HCT116 (cell line): ENCODE results near the gene NFIA. TPM values are rescaled to one million over a fixed set of nuclear protein-coding genes. Genes with fewer than 3 reads are reported as not detected.

Source experiments
- ATAC-seq: fragments of 200-7000 bp; cut with Tn5 transposase; 2 replicates; pipeline ENCODE4 v1.9.1; 2020; ENCODE audit warnings: mild to moderate bottlenecking, moderate library complexity
- BruUV-seq: library from RNA; stranded (reverse); fragments of 400-500 nt; replicated peaks from 2 replicates; lab custom pipeline; 2021; lab: Mats Ljungman, UMichigan
- CTCF ChIA-PET: fragments of 300-600 bp; sonication (Branson Sonifier 250); formaldehyde crosslinking; loops from one replicate; lab custom pipeline; 2021; ENCODE audit warnings: antibody characterized with exemption; lab: Charles Lee
- POLR2A ChIA-PET: fragments of 300-600, 350-600 bp; sonication (Branson Sonifier 250); formaldehyde crosslinking; loops from one replicate; lab custom pipeline; 2021; ENCODE audit warnings: antibody characterized with exemption; lab: Charles Lee
- RAD21 ChIA-PET, 2 experiments: fragments of 300-600 bp; sonication (Branson Sonifier 250); formaldehyde crosslinking; loops; one replicate each; lab custom pipeline; 2023; ENCODE audit warnings: low total read pairs in 2 of 2; ENCODE audit not compliant: uncharacterized antibody in 2 of 2, unreplicated experiment in 2 of 2, low non-redundant PET in 1 of 2; lab: Charles Lee
- DNase-seq: peaks from one replicate; pipeline ENCODE4 v3.0.0-alpha.2; 2010; ENCODE audit warnings: low read depth, low spot score
- H2AFZ ChIP-seq: fragments of 200-600 bp; shearing (Covaris generic), sonication (generic); 2 replicates; pipeline ENCODE4 v1.6.1; 2017; ENCODE audit warnings: low read depth, mixed run types, mixed read lengths, antibody characterized with exemption, low read length; ENCODE audit not compliant: poor library complexity, severe bottlenecking
- H3K27ac ChIP-seq: 2 replicates; pipeline ENCODE4 v1.5.1; 2012; ENCODE audit warnings: low read depth, low read length
- H3K27me3 ChIP-seq: fragments of 200-600 bp; sonication (generic); 2 replicates; pipeline ENCODE4 v1.6.1; 2016; ENCODE audit warnings: mixed run types, low read length, mixed read lengths; ENCODE audit not compliant: insufficient read depth
- H3K36me3 ChIP-seq, 2 experiments: fragments of 200-500 bp in 1 of 2; fragments of 200-600 bp in 1 of 2; sonication (Bioruptor generic) in 1 of 2; sonication (generic) in 1 of 2; 2 replicates each; pipeline versions ENCODE4 v1.5.1 to v1.6.1; 2014 to 2016; ENCODE audit warnings: low read length in 2 of 2, inconsistent platforms in 1 of 2, mixed read lengths in 1 of 2, mixed run types in 1 of 2; ENCODE audit not compliant: insufficient read depth in 2 of 2, control insufficient read depth in 1 of 2
- H3K4me1 ChIP-seq, 2 experiments: fragments of 200-600 bp in 1 of 2; sonication (generic) in 1 of 2; 2 replicates each; pipeline versions ENCODE4 v1.5.1 to v1.6.1; 2012 to 2017; ENCODE audit warnings: low read length in 2 of 2, inconsistent platforms in 1 of 2, mild to moderate bottlenecking in 1 of 2, mixed read lengths in 1 of 2, mixed run types in 1 of 2, moderate library complexity in 1 of 2; ENCODE audit not compliant: insufficient read depth in 2 of 2, control insufficient read depth in 1 of 2
- H3K4me2 ChIP-seq: fragments of 200-600 bp; sonication (generic); 2 replicates; pipeline ENCODE4 v1.6.1; 2017; ENCODE audit warnings: mixed run types, low read length, mixed read lengths
- H3K4me3 ChIP-seq, 2 experiments: fragments of 200-600 bp in 1 of 2; sonication (generic) in 1 of 2; replicated peaks in 1 of 2; 2 replicates each; pipeline ENCODE4 v1.5.1; 2011 to 2016; ENCODE audit warnings: low read length in 2 of 2, control low read depth in 1 of 2, low read depth in 1 of 2, mild to moderate bottlenecking in 1 of 2, mixed read lengths in 1 of 2, mixed run types in 1 of 2
- H3K79me2 ChIP-seq: fragments of 200-600 bp; sonication (generic); 2 replicates; pipeline ENCODE4 v1.6.1; 2017; ENCODE audit warnings: mild to moderate bottlenecking, mixed run types, low read length, moderate library complexity, mixed read lengths; ENCODE audit not compliant: insufficient read depth
- H3K9ac ChIP-seq: fragments of 200-600 bp; sonication (generic); 2 replicates; pipeline ENCODE4 v1.6.1; 2016; ENCODE audit warnings: low read length, mixed read lengths
- H3K9me2 ChIP-seq: fragments of 200-600 bp; sonication (generic), shearing (Covaris generic); 2 replicates; pipeline ENCODE4 v1.6.1; 2017; ENCODE audit warnings: mixed run types, mild to moderate bottlenecking, moderate library complexity; ENCODE audit not compliant: insufficient read depth
- H3K9me3 ChIP-seq, 2 experiments: fragments of 200-500 bp in 1 of 2; fragments of 200-600 bp in 1 of 2; sonication (Bioruptor generic) in 1 of 2; sonication (generic) in 1 of 2; 2 replicates each; pipeline ENCODE4 v1.6.1; 2014 to 2017; ENCODE audit warnings: low read length in 2 of 2, mixed read lengths in 2 of 2, inconsistent platforms in 1 of 2, low read depth in 1 of 2, mild to moderate bottlenecking in 1 of 2, mixed run types in 1 of 2, moderate library complexity in 1 of 2; ENCODE audit not compliant: control insufficient read depth in 1 of 2, insufficient read depth in 1 of 2
- H4K20me1 ChIP-seq: fragments of 200-600 bp; sonication (generic), shearing (Covaris generic); 2 replicates; pipeline ENCODE4 v1.6.1; 2017; ENCODE audit warnings: mixed run types, mild to moderate bottlenecking, moderate library complexity; ENCODE audit not compliant: insufficient read depth
- CEBPB ChIP-seq: IDR thresholded peaks from 2 replicates; pipeline ENCODE4 v1.6.1; 2012; ENCODE audit warnings: low read depth
- ELF1 ChIP-seq: IDR thresholded peaks from 2 replicates; pipeline ENCODE4 v1.6.1; 2012; ENCODE audit warnings: low read depth, borderline replicate concordance
- EZH2 ChIP-seq: fragments of 200-600 bp; sonication (generic); IDR thresholded peaks from 2 replicates; pipeline ENCODE4 v1.6.1; 2017; ENCODE audit warnings: antibody characterized with exemption, mixed run types
- FOSL1 ChIP-seq: IDR thresholded peaks from 2 replicates; pipeline ENCODE4 v1.6.1; 2012; ENCODE audit warnings: low read depth
- POLR2AphosphoS5 ChIP-seq: IDR thresholded peaks from 2 replicates; pipeline ENCODE4 v1.6.1; 2011; ENCODE audit warnings: mild to moderate bottlenecking, low read depth, low read length, moderate library complexity
- SIN3A ChIP-seq: IDR thresholded peaks from 2 replicates; pipeline ENCODE4 v1.6.1; 2012; ENCODE audit warnings: low read depth
- SRF ChIP-seq: IDR thresholded peaks from 2 replicates; pipeline ENCODE4 v1.6.1; 2012; ENCODE audit warnings: low read depth
- intact Hi-C: fragments of 100-400 bp; cut with micrococcal nuclease; formaldehyde crosslinking; loops from 2 replicates; pipeline ENCODE4 v1.10.0; 2022
- total RNA-seq: library from RNA; stranded (reverse); gene quantifications from one replicate; pipeline ENCODE4 v1.2.1, GENCODE V29; 2021; ENCODE audit not compliant: unreplicated experiment
- TF ChIP-seq, protein P1 (sequence below): IDR thresholded peaks from 2 replicates; pipeline ENCODE4 v1.6.1; 2012
- TF ChIP-seq, protein P2 (sequence below), 3 experiments: fragments of 200-600 bp in 1 of 3; sonication (generic) in 1 of 3; IDR thresholded peaks in 2 of 3; conservative IDR thresholded peaks in 1 of 3; 2 replicates each; pipeline ENCODE4 v1.5.1; 2012 to 2017; ENCODE audit warnings: low read depth in 2 of 3, low read length in 2 of 3, antibody characterized with exemption in 1 of 3, borderline replicate concordance in 1 of 3, control low read depth in 1 of 3, mild to moderate bottlenecking in 1 of 3, mixed read lengths in 1 of 3, mixed run types in 1 of 3, moderate library complexity in 1 of 3; ENCODE audit not compliant: insufficient read depth in 1 of 3

The NFIA gene
- total RNA-seq, 1 experiment from 2014 or later: 17.2 TPM

DNA sequence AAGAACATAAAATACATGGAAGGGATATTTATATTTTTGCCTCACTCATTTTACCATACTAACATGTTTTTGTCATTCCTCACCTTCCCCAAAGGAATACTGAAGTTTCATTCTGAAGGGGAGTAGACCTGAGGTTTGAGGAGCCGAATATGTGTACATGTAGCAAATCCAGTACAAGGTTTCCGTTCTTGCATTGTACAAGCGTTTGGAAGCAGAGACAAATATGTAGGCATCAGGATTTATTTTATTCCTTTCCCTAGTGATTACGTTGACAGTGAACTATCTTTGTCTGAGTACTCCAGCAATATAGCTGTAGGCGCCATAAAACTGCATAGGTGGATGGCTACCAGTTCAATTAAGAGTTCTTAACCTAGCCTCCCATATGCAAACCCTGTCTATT is 191.5 kb downstream of the NFIA start:
- Histone ChIP-seq H3K27ac (no peak overlapping the region), H3K36me3 (no peaks in the 10 kb centered on the region), H3K27me3 (no peaks in the 10 kb centered on the region), H3K4me2 (no peak overlapping the region), H3K4me3 (no peak overlapping the region), H3K4me1 (no peaks in the 10 kb centered on the region)
- intact Hi-C loops: no loop called here
- BruUV-seq: no TSS peak
- RAD21 ChIA-PET: no interaction called here
- TF ChIP-seq SIN3A: no peak
- TF ChIP-seq SRF: no peak
- no peak for TF ChIP-seq FOSL1
- TF ChIP-seq, all 23 proteins: peak for 0
- ChIA-PET CTCF (no interaction called here), POLR2A (no interaction called here)
- Histone ChIP-seq H3K9ac (no peak overlapping the region), H2AFZ (no peak overlapping the region), H3K9me3 (no peaks in the 10 kb centered on the region), H3K79me2 (no peaks in the 10 kb centered on the region), H3K9me2 (no peaks in the 10 kb centered on the region), H4K20me1 (no peaks in the 10 kb centered on the region)
- ATAC-seq (no peak), DNase-seq (no peak)

DNA sequence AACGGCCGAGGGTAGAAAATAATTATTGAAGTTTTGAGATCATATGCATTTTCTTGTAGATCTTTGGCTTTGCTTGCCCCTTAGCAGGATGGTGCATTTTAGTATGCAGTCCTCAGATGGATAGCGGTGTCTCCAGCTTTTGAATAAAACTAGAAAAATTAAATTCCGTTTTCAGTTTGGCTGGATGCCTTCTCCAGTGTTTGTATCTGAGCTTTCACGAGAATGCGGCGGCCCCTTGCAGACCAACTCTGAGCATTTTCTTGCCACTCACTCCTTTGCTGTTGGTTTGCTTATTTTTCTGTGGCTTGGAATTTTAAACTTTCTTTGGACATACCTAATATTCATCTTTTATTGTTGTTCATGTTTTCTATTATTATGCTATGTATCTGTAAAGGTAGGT is 192.6 kb downstream of the NFIA start:
- Histone ChIP-seq H3K4me2 (no peak overlapping the region), H3K9me2 (no peaks in the 10 kb centered on the region), H3K36me3 (no peaks in the 10 kb centered on the region), H3K27me3 (no peaks in the 10 kb centered on the region), H3K4me3 (no peak overlapping the region), H3K9ac (no peak overlapping the region), H3K9me3 (no peaks in the 10 kb centered on the region), H4K20me1 (no peaks in the 10 kb centered on the region), H2AFZ (no peak overlapping the region), H3K4me1 (no peaks in the 10 kb centered on the region), H3K27ac (no peak overlapping the region), H3K79me2 (no peaks in the 10 kb centered on the region)
- ChIA-PET CTCF (no interaction called here), POLR2A (no interaction called here), RAD21 (no interaction called here)
- intact Hi-C loops: no loop called here
- DNase-seq: no peak
- TF ChIP-seq FOSL1 (no peak), EZH2 (no peak), SIN3A (no peak), ELF1 (no peak), POLR2AphosphoS5 (no peak), CEBPB (no peak)
- TF ChIP-seq, protein P1, sequence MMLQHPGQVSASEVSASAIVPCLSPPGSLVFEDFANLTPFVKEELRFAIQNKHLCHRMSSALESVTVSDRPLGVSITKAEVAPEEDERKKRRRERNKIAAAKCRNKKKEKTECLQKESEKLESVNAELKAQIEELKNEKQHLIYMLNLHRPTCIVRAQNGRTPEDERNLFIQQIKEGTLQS: no peak
- TF ChIP-seq, protein P2, sequence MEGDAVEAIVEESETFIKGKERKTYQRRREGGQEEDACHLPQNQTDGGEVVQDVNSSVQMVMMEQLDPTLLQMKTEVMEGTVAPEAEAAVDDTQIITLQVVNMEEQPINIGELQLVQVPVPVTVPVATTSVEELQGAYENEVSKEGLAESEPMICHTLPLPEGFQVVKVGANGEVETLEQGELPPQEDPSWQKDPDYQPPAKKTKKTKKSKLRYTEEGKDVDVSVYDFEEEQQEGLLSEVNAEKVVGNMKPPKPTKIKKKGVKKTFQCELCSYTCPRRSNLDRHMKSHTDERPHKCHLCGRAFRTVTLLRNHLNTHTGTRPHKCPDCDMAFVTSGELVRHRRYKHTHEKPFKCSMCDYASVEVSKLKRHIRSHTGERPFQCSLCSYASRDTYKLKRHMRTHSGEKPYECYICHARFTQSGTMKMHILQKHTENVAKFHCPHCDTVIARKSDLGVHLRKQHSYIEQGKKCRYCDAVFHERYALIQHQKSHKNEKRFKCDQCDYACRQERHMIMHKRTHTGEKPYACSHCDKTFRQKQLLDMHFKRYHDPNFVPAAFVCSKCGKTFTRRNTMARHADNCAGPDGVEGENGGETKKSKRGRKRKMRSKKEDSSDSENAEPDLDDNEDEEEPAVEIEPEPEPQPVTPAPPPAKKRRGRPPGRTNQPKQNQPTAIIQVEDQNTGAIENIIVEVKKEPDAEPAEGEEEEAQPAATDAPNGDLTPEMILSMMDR (IDR thresholded peaks at IDR 0.05 in 2 of 3, conservative IDR thresholded peaks at IDR 0.05 in 1 of 3; ENCODE audit: borderline replicate concordance in 1 of 3, insufficient read depth in 1 of 3, low read depth in 2 of 3, low read length in 2 of 3): no peak
- BruUV-seq: no TSS peak
- ATAC-seq: no peak
